ENCODE data around the gene IGFBP7.

- TF ChIP-seq MAX (IDR thresholded peaks at IDR 0.05; ENCODE audit: low read depth, low read length) (no peak), CTCF (IDR thresholded peaks at IDR 0.05; ENCODE audit: low read depth, low read length) (no peak), MYC (IDR thresholded peaks at IDR 0.05; ENCODE audit: low read depth, low read length) (no peak)
Observed at GRCh38 chr4:57018980-57019379, 91.2 kb downstream of the IGFBP7 start.
